ENCODE data around the gene CYP2A6.
A peak's percentile ranks its signal among the peaks of the same experiment; 100 is the strongest.

CYP2A6 gene

GRCh38 chr19:40801426-40802299, 48.6 kb downstream of the CYP2A6 start:
- H3K27ac ChIP-seq: peak overlapping the region; percentile 88
- ChIA-PET CTCF (interaction anchor here (0.5 to 0.8 kb wide), 3 partner anchors 18 to 369 kb away, joined by 3 to 5 read pairs (median 4); no protein-coding TSS in a partner anchor), POLR2A (ENCODE audit: low non-redundant PET) (no interaction called here)
- no peak for TF ChIP-seq CTCF (conservative IDR thresholded peaks at IDR 0.05; ENCODE audit: low read depth)
- DNase-seq (ENCODE audit: low spot score): no peak

DNA sequence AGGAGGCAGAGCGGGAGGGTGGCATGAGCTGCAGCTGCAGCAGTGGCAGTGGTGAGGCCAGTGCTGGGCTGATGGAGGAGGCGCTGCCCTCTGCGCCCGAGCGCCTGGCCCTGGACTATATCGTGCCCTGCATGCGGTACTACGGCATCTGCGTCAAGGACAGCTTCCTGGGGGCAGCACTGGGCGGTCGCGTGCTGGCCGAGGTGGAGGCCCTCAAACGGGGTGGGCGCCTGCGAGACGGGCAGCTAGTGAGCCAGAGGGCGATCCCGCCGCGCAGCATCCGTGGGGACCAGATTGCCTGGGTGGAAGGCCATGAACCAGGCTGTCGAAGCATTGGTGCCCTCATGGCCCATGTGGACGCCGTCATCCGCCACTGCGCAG, 49.3 kb downstream of the CYP2A6 start:
- TF ChIP-seq CTCF (conservative IDR thresholded peaks at IDR 0.05; ENCODE audit: low read depth): no peak
- CTCF ChIA-PET: interaction anchor here (0.6 to 0.8 kb wide), 2 partner anchors 90 to 368 kb away, joined by 3 to 4 read pairs; no protein-coding TSS in a partner anchor
- H3K27ac ChIP-seq: peak overlapping the region; percentile 88
- POLR2A ChIA-PET (ENCODE audit: low non-redundant PET): no interaction called here
- DNase-seq (ENCODE audit: low spot score): no peak

DNA sequence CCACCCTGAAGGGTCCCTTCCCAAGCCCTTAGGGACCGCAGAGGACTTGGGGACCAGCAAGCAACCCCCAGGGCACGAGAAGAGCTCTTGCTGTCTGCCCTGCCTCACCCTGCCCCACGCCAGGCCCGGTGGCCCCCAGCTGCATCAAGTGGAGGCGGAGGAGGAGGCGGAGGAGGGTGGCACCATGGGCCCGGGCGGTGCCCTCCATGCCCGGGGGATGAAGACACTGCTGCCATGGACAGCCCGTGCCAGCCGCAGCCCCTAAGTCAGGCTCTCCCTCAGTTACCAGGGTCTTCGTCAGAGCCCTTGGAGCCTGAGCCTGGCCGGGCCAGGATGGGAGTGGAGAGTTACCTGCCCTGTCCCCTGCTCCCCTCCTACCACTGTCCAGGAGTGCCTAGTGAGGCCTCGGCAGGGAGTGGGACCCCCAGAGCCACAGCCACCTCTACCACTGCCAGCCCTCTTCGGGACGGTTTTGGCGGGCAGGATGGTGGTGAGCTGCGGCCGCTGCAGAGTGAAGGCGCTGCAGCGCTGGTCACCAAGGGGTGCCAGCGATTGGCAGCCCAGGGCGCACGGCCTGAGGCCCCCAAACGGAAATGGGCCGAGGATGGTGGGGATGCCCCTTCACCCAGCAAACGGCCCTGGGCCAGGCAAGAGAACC, 49.8 kb downstream of the CYP2A6 start:
- no peak for DNase-seq (ENCODE audit: low spot score)
- no peak for TF ChIP-seq CTCF (conservative IDR thresholded peaks at IDR 0.05; ENCODE audit: low read depth)
- CTCF ChIA-PET: interaction anchor here (0.6 kb wide), 1 partner anchor 367 kb away, joined by 4 read pairs; no protein-coding TSS in a partner anchor
- POLR2A ChIA-PET (ENCODE audit: low non-redundant PET): no interaction called here
- H3K27ac ChIP-seq: peak overlapping the region; percentile 88

DNA sequence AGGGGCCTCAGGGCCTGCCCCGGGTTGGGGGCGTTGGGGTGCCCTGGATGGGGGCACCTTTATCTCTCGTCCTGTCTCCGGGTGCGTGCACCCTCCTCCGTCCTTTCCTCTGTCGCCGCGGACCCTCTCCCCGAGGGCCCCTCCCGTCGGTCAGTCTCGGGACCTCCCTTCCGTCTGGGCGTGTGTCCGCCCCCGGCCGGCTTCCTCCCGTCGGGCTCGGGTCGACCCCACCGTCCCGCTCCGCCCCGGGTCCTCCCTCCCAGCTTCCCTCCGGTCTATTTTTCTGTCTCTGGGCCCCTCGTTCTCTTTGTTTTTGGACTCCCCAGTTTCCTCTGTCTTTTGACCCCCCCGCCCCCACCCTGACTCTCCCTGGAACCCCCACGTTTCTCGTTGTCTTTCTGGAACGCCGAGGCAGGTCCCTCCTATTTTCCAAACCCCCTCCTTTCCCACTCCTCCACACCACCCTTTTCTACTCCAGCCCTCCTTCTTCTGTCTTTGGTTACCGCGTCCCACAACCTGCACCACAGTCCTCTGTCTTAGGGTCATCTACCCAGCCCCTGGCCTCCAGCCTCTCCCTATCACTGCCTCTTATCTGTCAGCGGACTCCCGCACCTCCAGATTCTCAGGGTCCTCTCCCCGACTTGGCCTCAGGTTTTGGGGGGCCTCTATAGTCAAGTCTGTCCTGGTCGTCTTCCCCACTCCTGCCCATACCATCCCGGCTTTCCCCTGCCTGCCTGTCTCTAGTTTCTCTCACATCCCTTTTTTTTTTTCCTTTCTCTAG, 50.5 kb downstream of the CYP2A6 start:
- POLR2A ChIA-PET (ENCODE audit: low non-redundant PET): no interaction called here

DNA sequence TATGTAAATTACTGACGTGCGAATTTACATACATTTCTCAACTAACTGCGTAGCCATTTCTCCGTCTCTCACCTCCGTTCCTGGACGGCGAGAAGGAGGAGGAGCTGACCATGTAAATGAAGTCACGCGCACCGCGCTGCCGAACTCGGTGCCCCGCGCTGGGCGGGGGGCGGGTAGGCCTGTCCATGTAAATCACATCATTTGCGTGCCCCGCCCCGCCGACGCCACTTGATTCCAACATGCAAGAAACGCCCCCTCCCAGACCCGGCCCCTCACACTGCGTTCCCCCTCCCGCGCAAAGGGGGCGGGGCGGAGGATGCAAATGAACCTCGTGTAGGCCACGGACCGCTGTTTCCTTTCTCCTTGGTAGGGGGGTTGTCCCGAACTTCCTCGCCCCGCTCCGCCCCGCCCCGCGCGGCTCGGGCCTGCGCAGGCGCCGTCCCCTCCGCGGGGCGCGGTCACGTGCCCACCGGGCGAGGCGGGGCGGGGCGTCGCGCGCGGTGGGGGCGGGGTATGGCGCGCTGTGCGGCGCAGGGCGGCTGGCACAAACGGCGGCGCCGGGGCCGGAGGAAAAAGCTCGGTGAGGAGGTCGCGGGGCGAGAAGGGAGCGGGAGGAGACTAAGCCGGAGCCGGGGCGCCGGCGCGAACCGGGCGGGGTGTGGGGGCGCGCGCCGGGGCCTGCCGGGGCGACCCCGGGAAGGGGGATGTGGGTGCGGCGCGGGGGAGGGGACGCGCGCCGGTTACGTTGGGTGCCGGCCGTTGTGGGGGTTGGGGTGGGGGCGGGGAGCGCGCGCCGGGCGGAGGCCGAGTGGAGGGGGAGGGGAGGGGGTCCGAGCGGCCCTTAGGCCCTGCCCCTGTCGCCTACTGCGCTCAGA, 51.3 kb downstream of the CYP2A6 start, which contains the start of gene EGLN2:
TSS of gene EGLN2 (plus strand) at position 509 of the 875 bp plus-strand sequence. CDS start 1,382 bp downstream, outside the sequence.
- CTCF ChIA-PET: interaction anchor here (0.6 kb wide), 2 partner anchors 97 to 349 kb away, joined by 3 to 7 read pairs; no protein-coding TSS in a partner anchor

More for the DNA sequence above, 50.5 kb downstream of the CYP2A6 start:
- CTCF ChIA-PET: no interaction called here
- DNase-seq (ENCODE audit: low spot score): no peak
- no peak for TF ChIP-seq CTCF (conservative IDR thresholded peaks at IDR 0.05; ENCODE audit: low read depth)
- peak overlapping the region; percentile 88 for H3K27ac ChIP-seq

More for the DNA sequence above, 51.3 kb downstream of the CYP2A6 start, which contains the start of gene EGLN2:
- POLR2A ChIA-PET (ENCODE audit: low non-redundant PET): interaction anchor here (1.1 kb wide), 1 partner anchor 21 kb away, joined by 3 read pairs; the partner anchor contains the start of gene RAB4B
- TF ChIP-seq CTCF (conservative IDR thresholded peaks at IDR 0.05; ENCODE audit: low read depth): no peak
- H3K27ac ChIP-seq: peak within 1 kb of the TSS; percentile 88
- DNase-seq (ENCODE audit: low spot score): peak; percentile 98
